Fibroblast of lung (primary cell): ENCODE measurements around the gene NBPF26.
"Not testable (repeated sequence)": the region's sequence is repeated elsewhere in the genome, so short reads cannot be mapped to it uniquely, and the experiment has no call there.

Experiments used
- EZH2 ChIP-seq: IDR thresholded peaks from 2 replicates; pipeline ENCODE4 v1.5.1; 2012; ENCODE audit warnings: low read length, control low read depth, mild to moderate bottlenecking; ENCODE audit errors: missing control alignments
- TF ChIP-seq, protein P1 (sequence below), 2 donors: IDR thresholded peaks in 1 of 2; conservative IDR thresholded peaks in 1 of 2; 1 replicate in 1 of 2; 2 replicates in 1 of 2; pipeline ENCODE4 v1.5.1; 2011 to 2012; ENCODE audit warnings: low read length in 2 of 2, control low read depth in 1 of 2, inconsistent platforms in 1 of 2, low read depth in 1 of 2, mild to moderate bottlenecking in 1 of 2

DNA sequence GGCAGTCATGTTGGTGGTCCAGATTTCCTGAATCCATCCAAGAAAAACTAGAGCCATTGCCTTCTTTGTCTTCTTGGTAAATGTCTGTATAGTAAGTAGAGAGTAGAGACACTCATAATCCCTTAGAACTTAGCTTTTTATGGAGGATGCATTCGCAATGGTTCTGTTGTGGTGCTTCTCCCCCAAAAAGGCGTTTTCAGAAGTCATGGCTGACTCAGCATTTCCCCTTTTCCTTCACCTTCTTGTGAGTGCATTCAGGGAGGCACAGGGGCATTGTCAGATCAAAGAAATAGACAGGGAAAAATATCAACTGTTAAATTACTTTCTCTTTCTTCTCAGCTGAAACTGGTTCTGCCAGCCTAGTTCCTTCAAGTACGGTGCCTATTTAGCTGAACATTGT is 45.3 kb downstream of the NBPF26 start:
- TF ChIP-seq, protein P1, sequence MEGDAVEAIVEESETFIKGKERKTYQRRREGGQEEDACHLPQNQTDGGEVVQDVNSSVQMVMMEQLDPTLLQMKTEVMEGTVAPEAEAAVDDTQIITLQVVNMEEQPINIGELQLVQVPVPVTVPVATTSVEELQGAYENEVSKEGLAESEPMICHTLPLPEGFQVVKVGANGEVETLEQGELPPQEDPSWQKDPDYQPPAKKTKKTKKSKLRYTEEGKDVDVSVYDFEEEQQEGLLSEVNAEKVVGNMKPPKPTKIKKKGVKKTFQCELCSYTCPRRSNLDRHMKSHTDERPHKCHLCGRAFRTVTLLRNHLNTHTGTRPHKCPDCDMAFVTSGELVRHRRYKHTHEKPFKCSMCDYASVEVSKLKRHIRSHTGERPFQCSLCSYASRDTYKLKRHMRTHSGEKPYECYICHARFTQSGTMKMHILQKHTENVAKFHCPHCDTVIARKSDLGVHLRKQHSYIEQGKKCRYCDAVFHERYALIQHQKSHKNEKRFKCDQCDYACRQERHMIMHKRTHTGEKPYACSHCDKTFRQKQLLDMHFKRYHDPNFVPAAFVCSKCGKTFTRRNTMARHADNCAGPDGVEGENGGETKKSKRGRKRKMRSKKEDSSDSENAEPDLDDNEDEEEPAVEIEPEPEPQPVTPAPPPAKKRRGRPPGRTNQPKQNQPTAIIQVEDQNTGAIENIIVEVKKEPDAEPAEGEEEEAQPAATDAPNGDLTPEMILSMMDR (conservative IDR thresholded peaks at IDR 0.05 in 1 of 2, IDR thresholded peaks at IDR 0.05 in 1 of 2; ENCODE audit: low read depth in 1 of 2, low read length in 2 of 2), result not testable (repeated sequence)
- not testable (repeated sequence) for TF ChIP-seq EZH2
